GM18526 (cell line): Measurements from ENCODE around the gene PANX2.

ENCODE experiments used
- POLR2A ChIP-seq: IDR thresholded peaks from 3 replicates; pipeline ENCODE4 v1.6.1; 2011; ENCODE audit not compliant: insufficient read length; ENCODE audit errors: extremely low read depth

The PANX2 gene

GRCh38 chr22:50221410-50222300 lies 51.1 kb downstream of the PANX2 start:
- TF ChIP-seq POLR2A: no peak

GRCh38 chr22:50222508-50222907 lies 52.0 kb downstream of the PANX2 start:
- no peak for TF ChIP-seq POLR2A

GRCh38 chr22:50224071-50224470 lies 53.5 kb downstream of the PANX2 start:
- TF ChIP-seq POLR2A: no peak

GRCh38 chr22:50225200-50225969 lies 54.9 kb downstream of the PANX2 start:
- no peak for TF ChIP-seq POLR2A

- no peak for TF ChIP-seq POLR2A
Measured at GRCh38 chr22:50226063-50226874, 55.7 kb downstream of the PANX2 start.

GRCh38 chr22:50226875-50227165 lies 56.3 kb downstream of the PANX2 start:
- TF ChIP-seq POLR2A: no peak

GRCh38 chr22:50227579-50228215 lies 57.2 kb downstream of the PANX2 start:
- no peak for TF ChIP-seq POLR2A

GRCh38 chr22:50228366-50228765 lies 57.8 kb downstream of the PANX2 start:
- no peak for TF ChIP-seq POLR2A

GRCh38 chr22:50229370-50229769 lies 58.8 kb downstream of the PANX2 start:
- no peak for TF ChIP-seq POLR2A
